T-helper 1 cell treated with Interleukin-12 subunit alpha and Interleukin-12 subunit beta and Interleukin-4 antibody, amounts not matched to agents 30 ng/mL and 1 ng/mL, for 36 hours (primary cell): ENCODE data around the gene ANO5. TPM values are rescaled to one million over a fixed set of nuclear protein-coding genes. Genes with fewer than 3 reads are reported as not detected.

Experiments
- intact Hi-C: fragments of 100-400 bp; cut with micrococcal nuclease; formaldehyde crosslinking; loops from one replicate; pipeline ENCODE4 v1.15.1; 2024
- total RNA-seq: library from RNA; stranded (reverse); gene quantifications from 2 replicates; pipeline ENCODE4 v1.2.3, GENCODE V29; 2022

The ANO5 gene, protein sequence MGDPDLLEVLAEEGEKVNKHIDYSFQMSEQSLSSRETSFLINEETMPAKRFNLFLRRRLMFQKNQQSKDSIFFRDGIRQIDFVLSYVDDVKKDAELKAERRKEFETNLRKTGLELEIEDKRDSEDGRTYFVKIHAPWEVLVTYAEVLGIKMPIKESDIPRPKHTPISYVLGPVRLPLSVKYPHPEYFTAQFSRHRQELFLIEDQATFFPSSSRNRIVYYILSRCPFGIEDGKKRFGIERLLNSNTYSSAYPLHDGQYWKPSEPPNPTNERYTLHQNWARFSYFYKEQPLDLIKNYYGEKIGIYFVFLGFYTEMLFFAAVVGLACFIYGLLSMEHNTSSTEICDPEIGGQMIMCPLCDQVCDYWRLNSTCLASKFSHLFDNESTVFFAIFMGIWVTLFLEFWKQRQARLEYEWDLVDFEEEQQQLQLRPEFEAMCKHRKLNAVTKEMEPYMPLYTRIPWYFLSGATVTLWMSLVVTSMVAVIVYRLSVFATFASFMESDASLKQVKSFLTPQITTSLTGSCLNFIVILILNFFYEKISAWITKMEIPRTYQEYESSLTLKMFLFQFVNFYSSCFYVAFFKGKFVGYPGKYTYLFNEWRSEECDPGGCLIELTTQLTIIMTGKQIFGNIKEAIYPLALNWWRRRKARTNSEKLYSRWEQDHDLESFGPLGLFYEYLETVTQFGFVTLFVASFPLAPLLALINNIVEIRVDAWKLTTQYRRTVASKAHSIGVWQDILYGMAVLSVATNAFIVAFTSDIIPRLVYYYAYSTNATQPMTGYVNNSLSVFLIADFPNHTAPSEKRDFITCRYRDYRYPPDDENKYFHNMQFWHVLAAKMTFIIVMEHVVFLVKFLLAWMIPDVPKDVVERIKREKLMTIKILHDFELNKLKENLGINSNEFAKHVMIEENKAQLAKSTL
- total RNA-seq, result 0.05 and 0.07 TPM in 2 replicates

GRCh38 chr11:22192642-22193347 lies at the start of gene ANO5:
Gene ANO5 (plus strand): TSS chr11:22193085. CDS start chr11:22193493, 408 bp downstream.
- intact Hi-C loops, result no loop called here

DNA sequence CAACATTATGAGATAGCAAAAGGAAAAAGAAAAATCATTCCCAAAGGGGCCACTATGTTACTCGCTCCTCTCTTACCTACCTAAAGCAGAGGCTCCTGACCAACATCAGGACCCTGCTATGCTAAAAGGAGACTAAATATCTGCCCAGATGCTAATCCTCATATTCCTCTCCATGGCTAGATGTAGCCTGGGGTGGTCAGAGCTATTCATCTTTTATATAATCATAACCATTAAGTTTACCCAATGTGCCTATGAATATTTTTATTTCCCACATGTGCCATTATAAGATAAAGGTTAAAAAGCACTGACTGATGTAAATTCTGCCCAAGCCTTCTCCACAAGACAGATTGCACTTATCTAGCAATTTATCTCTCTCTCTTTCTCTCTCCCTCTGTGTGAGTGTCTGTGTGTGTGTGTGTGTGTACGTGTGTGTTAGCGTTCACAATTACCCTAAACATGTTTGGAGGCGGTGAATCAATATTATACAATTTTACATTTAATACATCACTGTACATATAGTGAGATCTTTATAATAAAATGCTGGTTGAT lies 41.2 kb upstream of the ANO5 start:
- intact Hi-C loops, result no loop called here

DNA sequence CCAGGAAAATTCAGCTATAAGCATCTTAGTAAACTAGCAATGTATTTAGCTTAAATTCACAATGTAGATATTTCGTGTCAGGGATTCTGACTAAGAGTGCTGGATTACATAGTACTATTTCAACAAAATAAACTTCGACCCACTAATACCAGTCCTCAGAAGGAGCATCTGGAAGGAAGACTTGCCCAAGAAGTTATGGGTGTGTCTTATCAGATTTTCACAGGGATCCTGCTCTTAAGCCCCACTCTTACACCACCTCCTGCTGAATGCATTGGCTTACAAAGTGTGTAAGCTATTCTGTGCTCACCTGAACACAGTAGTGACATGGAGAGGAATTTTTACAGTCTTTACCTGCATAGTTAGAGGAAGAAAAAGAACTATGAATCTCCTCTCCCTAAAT lies 35.4 kb upstream of the ANO5 start:
- intact Hi-C loops, result no loop called here

DNA sequence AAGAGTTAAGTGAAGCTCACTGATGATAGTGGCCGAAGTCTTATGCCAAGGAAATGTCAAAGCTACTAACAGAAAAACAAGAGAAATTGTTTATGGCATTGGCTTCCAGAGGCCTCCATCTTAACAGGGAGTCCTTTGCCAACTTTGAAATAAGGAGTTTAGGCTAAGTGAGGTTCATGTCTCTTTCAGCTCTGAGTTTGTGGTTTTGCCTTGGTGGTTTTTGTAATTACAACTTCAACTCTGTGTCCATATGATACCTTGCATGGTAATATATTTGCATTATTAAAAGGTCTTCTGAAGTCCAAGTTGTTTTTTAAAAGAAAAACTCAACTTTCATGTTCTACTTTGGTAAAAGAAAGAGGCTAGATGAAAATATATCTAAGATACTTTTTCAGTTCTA lies 31.4 kb upstream of the ANO5 start:
- intact Hi-C loops, result no loop called here

DNA sequence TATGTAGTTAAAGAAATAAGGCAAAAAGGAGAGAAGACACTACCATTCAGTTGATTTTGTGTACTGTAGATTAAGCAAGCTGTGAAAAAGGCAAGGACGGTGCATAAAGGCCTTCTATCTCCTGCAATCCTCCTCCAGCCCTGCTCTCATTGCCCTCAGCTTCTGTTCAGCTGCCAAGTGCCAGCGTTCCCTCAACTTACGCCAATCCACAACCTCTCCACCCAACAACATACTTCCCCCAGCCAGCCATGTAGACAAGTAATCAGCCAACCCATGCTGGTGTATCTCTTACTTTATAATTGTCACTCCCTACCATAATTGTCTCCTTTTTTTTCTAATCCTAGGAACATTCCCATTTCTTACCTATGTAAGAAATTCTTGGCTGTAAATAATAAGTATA lies 30.1 kb upstream of the ANO5 start:
- intact Hi-C loops, result no loop called here

DNA sequence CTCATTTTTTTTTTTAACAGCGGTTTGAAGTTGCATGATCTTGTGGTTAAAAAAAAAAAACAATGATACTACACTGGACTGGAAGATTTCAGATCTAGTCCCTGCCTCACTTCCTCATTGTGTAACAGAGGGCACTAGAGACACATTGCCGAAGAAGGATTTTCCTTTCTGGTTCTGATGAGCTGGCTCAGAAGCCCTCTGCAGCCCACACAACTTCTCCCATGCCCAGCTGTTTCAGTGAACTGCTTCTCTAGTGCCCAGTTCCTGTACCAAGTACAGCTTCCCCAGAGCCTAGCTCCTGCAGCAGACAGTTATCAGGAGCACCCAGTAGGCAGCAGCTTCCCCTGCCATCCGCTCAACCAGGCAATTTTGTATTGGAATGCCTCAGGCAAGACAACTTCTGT lies 29.5 kb upstream of the ANO5 start:
- intact Hi-C loops, result no loop called here

DNA sequence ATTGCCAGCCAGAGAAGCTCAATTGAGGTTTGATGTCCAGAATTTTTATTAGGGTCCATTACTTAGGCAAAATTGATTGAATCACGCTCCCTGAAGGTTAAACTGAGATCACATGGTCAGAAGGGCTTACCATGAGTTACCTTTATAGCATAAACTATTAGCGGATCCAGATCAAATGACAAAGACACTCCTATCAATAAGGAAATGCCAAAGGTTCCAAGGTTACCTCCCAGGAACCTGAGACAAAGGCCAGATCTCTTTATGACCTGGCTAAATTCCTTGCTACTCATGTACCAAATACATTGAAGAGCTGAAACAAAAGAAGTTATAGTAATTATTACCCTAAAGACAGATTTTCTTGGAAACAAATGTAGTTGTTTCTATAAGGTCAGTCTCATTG lies 27.8 kb upstream of the ANO5 start:
- intact Hi-C loops, result no loop called here

DNA sequence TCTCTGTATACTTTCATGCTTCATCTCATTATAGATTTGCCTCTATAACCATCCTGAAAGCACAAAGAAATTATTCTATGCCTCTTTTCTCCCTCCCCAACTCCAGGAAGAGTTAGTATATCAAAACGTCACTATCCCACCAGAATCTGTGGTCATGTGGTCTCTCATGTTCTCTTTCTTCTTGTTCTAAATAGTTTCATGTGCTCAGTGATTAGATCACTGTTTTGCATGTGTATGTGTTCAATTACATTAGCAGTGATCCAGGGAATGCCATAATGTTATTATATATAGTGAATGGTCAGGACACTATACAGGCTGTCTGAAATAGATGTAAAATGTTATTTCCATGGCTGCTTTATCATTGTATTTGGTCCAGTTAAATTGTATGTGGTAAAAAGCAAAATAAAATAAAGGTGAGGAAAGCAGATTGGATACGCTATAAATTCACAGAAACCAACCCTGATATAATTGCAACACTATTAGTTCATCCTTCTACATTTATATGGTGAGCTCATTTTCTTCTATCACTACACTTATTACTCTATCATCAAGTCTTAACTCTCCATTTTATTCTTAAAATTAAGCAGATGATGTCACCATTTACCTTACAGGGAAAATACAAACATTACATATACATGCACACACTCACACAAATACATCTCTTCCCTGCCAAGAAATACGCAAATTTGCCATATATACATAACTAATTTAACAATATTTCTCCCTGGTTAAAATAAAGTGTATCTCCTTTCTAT lies 26.9 kb upstream of the ANO5 start:
- intact Hi-C loops, result no loop called here

- intact Hi-C loops, result loop anchor here (1.0 to 2.0 kb wide), 2 partner anchors 135 to 617 kb away; no protein-coding TSS in a partner anchor
Measured at GRCh38 chr11:22169833-22170232, 23.1 kb upstream of the ANO5 start.

DNA sequence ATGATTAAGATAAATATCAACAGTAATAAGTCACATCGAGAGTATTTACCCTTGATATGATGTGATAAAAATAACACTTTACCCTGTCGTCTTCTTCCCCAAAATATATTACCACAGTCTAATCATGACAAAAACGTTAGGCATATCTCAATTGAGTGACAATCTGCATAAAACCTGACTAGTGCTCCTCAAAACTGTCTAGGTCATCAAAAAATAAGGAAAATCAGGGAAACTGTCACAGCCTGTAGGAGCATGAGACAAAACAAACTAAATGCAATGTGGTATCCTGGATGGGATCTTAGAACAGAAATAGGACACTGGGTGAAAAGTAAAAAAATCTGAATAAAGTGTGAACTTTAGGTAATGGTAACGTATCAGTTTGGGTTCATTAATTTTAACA lies 19.4 kb upstream of the ANO5 start:
- intact Hi-C loops, result no loop called here

DNA sequence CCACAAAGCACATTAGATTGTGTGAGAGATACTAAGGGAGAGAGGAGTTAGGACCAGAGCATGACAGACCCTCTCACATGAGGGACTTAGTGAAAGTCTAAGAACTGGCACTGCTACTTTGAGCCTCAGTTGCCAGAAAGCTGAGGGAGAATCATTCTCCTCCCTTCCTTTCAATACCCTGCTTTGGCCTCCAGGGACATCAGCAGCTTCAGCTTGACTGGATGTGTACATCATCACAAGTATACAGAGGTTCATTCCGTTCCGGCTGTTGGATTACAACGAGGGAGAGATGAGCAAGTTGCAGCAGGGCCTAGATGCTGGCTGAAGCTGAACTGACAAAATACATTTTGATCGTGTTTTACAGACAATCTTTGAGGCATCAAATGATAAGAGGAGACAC lies 15.7 kb upstream of the ANO5 start:
- intact Hi-C loops, result no loop called here

DNA sequence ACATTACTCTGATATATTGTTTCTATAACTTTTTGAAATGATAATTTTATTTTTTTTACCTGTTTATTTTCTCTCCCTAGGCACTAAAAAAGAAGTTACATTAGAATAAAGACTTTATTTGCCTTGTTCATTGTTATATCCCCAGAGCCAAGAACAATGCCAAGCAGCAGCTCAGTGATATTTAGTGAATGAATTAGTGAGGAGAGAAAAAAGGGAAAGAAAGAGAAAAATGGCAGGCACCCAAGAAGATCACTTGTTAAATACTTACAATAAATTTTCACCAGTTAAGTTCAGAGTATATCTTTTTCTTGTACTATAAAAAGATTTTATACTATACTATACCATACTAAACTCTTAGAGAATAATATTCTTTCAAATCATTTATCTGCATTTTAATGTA lies 13.3 kb upstream of the ANO5 start:
- intact Hi-C loops, result no loop called here

DNA sequence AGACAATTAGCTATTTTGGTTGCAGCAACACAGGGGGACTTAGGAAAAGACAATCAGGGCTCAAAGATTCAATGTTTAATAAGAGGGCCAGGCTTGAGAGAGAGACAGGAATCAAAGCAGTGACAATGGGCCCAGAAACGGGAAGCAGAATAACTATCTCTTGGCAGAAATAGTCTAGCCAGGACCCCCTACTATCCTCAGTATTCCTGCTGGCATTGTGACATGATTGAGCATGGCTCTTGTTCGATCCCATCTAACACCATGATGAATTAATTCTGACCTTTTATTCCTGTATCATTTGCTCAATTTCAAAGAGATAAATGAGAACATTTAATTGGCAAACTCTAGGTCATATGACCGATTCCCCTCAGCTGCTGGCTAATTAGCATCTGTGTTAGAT lies 12.8 kb upstream of the ANO5 start:
- intact Hi-C loops, result no loop called here

DNA sequence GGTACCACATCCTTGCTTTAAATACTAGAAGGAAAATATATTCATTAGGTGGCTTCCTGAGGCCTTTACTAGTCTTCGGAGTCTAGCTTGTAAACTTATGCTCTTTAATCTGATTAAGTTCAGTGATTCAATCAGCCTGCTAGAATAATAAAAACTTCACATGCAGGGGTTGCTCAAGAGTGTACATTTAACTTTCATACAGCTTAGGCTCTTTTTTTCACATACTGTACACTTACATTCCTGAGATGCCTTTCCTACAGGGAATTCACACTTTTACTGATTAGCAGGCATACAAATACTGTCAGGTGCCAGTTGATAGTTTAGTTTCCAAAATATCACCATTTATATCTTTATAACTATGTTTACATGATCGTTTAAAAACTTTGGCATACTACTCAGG lies 3.2 kb upstream of the ANO5 start:
- intact Hi-C loops, result no loop called here

- intact Hi-C loops, result no loop called here
Measured at GRCh38 chr11:22190827-22191463, 1.9 kb upstream of the ANO5 start.

DNA sequence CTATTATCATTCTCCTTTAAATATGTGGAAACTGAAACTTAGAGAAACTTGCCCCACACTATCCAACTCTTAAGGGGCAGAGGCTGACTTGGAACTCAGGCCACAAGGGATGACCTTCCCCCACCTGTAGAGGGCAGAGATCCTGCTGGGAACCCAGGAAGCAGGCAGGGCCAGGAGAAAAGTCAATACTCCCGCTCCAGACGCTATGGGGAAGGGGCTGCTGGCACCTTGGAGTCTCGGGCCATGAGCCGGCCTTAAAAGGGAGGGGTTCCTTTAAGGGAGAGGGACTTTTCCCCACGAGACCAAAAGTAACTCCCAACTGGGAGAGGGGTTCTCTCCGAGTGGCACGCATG lies 620 bp upstream of the ANO5 start:
- intact Hi-C loops, result no loop called here

GRCh38 chr11:22193348-22194051 lies 615 bp downstream of the ANO5 start:
- intact Hi-C loops, result no loop called here

GRCh38 chr11:22194306-22194705 lies 1.4 kb downstream of the ANO5 start:
- intact Hi-C loops, result no loop called here

DNA sequence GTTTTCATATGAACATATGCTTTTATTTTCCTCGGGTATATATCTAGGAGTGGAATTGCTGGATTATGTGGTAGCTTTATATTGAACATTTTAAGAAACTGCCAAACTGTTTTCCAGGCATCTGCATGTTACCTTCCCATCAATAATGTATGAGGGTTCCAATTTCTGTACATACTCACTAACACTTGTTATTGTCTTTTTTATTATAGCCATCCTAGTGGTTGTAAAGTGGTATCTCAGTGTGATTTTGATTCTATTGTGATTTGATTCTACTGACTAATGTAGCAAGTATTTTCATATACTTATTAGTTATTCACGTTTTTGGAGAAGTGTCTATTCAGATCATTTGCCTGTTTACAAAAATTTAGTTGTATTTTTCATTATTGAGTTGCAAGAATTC lies 2.0 kb downstream of the ANO5 start:
- intact Hi-C loops, result no loop called here
